GM21737 (cell line): ENCODE data around the gene NUDT22.
"Not testable (repeated sequence)": the region's sequence is repeated elsewhere in the genome, so short reads cannot be mapped to it uniquely, and the experiment has no call there.

ENCODE experiments used
- ATAC-seq: cut with Tn5 transposase; IDR thresholded peaks from one replicate; pipeline ENCODE4 v1.9.1; 2021; ENCODE audit warnings: mild to moderate bottlenecking, moderate library complexity; ENCODE audit not compliant: unreplicated experiment

Gene NUDT22

GRCh38 chr11:64241241-64241490 lies 15.1 kb downstream of the NUDT22 start:
- ATAC-seq = peak; percentile 57

DNA sequence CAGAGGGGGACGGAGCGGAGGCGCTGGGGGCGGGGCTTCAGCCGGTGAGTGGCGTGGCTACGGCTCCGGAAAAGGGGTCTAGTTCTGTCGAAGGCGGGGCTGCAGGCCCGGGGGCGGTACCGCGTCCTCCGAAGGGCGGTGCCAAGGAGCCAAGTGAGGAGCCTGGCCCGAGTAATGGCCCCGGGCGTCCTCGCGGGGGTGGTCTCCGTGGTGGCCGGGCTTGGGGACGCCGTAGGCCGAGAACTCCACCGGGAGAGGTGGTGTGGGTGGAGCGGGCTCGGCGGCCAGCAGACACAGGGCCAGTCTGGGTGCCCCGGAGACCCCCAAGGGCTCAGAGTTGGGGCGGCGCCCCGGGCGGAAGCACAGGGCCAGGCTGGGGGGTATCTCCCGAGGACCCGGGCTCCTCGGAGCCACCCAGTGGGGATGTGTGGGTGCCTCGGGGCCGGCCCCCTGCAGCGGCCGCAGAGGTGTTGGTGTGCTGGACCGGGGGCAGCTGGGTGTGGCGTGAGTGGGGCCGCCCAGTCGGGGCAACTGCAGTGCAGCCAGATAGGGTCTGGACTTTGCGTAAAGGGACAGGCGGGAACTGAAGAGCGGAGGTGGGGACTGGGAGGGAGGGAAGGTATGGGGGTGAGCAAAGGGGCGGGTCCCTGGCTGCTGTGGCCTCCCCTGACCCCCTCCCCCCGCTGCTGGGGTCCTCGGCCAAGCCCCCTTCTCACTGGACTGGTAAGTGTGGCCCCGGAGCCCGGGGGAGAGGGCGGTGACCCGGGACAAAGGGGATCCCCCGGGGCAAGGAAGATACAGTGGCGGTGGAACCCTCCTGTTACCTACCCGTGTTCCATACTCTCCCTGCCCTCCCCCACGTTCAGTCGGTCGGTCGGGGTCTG lies 15.7 kb downstream of the NUDT22 start:
- ATAC-seq = peak; percentile 6

DNA sequence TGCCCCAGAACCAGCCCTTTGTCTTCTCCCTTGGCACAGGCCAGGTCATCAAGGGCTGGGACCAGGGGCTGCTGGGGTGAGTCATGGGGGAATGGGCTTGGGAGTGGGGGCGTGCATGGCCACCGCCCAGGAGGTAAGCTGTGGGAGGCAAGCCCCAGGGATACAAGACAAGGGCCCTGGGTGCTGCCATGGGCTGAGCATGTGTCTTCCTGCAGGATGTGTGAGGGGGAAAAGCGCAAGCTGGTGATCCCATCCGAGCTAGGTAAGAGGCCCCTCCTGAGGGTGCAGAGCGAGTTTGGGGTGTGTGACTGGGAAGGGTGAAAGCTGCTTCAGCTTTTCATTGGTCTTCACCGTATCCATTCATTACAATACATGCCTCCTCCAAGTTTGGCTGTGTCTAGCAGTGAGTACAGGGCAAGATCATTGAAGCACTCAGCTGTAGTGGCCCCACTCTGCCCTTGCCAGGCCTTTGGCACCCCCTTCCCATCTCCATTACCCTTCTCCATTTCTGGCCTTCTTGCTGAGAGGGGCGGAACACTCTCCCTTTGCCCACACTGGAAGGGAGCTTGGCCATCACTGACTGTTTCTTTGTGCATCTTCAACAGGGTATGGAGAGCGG lies 17.3 kb downstream of the NUDT22 start:
- no peak for ATAC-seq

DNA sequence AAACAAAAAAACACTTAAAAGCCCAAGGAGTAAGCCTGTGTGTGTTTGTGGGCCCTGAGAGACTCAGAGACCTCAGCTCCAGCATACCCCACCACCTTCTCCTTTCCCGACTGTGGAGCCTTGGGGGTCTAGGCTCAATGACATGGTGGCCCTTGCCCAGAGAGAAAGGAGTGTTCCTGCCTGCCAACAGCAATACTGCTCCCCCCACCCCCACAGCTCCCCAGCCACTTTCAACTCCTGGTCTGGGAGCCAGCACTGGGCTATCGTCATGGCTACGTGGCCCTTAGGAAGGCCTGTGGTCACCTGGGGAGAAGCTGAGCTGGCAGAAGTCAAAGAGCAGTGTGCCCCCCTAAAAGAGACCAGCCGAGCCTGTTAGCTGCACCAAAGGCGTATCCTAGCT lies 18.0 kb downstream of the NUDT22 start:
- no peak for ATAC-seq

DNA sequence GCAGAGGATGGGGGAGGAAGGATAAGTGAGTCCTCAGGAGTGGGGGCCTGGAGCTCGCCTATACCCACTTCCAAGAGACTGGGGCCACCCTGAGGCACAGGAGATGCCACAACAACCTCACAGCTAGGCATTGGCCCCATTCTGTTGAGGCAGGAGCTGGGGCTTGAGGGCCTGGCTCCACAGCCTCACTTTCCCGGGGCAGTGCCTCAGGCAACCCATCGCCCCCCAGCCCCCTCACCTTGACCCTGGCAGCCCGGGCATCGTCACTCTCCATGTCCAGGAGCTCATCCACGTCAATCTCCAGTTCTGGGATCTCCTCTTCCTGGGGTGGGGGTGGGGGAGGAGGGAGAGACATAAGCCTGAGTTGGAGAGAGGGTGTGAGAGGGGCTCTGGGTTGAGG lies 18.9 kb downstream of the NUDT22 start:
- no peak for ATAC-seq

GRCh38 chr11:64245401-64245796 lies 19.3 kb downstream of the NUDT22 start:
- no peak for ATAC-seq

DNA sequence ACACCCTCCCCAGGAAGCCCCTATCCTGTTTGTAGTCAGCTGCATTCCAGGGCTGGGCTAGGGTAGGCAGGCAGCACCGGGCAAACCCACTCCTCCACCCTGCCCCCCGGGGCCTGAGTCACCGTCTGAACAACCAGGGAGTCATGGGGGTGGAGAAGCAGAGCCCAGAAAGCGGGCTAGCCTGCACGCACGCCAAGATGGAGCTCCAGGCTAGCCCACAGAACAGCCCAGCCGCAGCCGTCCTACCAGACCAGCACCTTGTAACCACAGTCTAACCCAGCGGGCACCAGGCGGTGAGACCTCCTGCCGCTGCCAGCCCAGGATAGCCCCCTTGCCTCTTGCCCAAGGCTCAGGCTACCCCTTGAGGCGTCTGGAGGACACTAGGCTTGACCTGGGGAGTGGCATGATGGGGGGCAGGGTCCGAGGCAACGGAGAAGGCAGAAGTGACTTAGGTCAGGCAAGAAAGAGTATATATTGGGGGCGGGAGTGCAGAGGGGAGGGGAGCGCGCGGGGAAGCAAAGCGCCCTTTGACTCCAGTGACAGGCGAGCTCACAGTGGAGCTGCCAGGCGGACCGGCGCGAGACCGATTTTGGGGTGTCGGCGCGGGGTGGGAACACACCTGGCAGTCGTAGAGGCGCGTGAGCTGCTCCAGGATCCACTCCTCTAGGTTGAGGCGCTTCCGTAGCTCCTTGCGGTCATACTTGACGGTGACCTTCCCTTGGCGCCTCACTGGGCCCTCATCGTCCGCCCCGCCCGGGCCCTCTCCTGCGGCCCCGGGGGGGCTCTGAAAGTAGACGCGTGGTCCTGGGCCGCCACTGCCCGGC lies 19.9 kb downstream of the NUDT22 start:
- no peak for ATAC-seq

GRCh38 chr11:64246621-64246870 lies 20.5 kb downstream of the NUDT22 start:
- ATAC-seq = not testable (repeated sequence)

DNA sequence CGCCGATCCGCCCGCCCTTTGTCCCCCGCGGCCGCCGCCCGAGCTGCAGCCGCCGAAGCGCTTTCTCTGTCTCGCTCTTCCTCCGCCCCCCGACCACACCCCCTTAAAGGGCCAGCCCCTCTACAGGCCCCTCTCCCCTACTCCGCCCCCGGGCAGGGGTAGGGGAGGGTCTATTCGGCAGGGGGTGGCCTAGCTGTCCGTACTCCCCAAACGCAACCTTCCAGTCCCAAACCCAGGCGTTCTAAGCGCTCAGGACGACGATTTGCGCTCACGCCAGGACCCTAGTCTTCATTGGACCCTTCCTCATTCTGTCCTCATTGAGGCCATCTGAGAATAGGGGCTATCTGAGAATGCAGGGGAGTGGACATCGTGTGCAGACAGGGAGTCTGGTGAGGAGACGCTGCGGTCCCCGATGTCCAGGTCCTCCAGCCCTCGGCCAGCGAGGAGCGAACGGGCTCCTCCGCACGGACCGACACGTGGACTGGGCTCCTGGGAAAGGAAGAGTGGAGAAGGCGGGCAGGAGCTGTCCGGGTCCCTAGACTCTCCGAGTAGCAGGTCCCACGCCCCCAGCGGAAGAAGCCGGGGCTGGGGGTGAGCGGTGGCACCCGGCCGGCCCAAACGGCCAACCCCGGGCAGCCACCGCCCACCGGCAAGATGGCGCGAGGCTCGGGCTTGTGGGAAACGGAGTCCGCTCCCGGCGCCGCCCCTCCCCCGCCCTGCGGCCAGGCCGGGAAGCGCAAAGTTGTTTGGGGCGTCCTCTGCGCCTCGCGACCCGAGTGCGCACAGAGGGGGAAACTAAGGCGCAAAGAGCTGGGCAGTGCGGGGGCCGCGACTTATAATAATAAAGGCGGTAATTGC lies 21.0 kb downstream of the NUDT22 start, which contains the start of gene PPP1R14B:
TSS of gene PPP1R14B (minus strand) at position 73 of the 858 bp plus-strand sequence. CDS start 270 bp downstream, outside the sequence.
- ATAC-seq = no peak

GRCh38 chr11:64247729-64248531 lies 21.9 kb downstream of the NUDT22 start:
- ATAC-seq = no peak

GRCh38 chr11:64248578-64248977 lies 22.5 kb downstream of the NUDT22 start:
- no peak for ATAC-seq

- ATAC-seq = no peak
Measured at GRCh38 chr11:64249038-64249437, 23.0 kb downstream of the NUDT22 start.

GRCh38 chr11:64249563-64250414 lies 23.7 kb downstream of the NUDT22 start:
- ATAC-seq = no peak

- ATAC-seq = no peak
Measured at GRCh38 chr11:64250415-64251015, 24.4 kb downstream of the NUDT22 start.

GRCh38 chr11:64251016-64251752 lies 25.1 kb downstream of the NUDT22 start, which contains the start of gene PLCB3:
TSS of gene PLCB3 (plus strand) at chr11:64251530. CDS start at chr11:64251650, 120 bp downstream.
- ATAC-seq = no peak

GRCh38 chr11:64251753-64252002 lies 25.6 kb downstream of the NUDT22 start:
- ATAC-seq = no peak

- ATAC-seq = no peak
Measured at GRCh38 chr11:64252003-64252872, 26.2 kb downstream of the NUDT22 start.
